MG63 (cell line): ENCODE measurements around the gene CYTL1. TPM values are rescaled to one million over a fixed set of nuclear protein-coding genes. Genes with fewer than 3 reads are reported as not detected.
"Not testable (repeated sequence)": the region's sequence is repeated elsewhere in the genome, so short reads cannot be mapped to it uniquely, and the experiment has no call there.

Experiments
- DNase-seq: peaks from one replicate; pipeline ENCODE4 v3.0.0-alpha.2; 2020
- H3K27me3 ChIP-seq: fragments of 250-450 bp; sonication (Bioruptor Pico); 2 replicates; pipeline ENCODE4 v1.5.1; 2020; ENCODE audit warnings: mild to moderate bottlenecking, moderate library complexity
- H3K36me3 ChIP-seq: fragments of 250-450 bp; sonication (Bioruptor Pico); 2 replicates; pipeline ENCODE4 v1.5.1; 2020; ENCODE audit warnings: mild to moderate bottlenecking, moderate library complexity
- H3K4me3 ChIP-seq: fragments of 250-450 bp; sonication (Bioruptor Pico); 2 replicates; pipeline ENCODE4 v1.5.1; 2020; ENCODE audit warnings: mild to moderate bottlenecking, moderate library complexity
- H3K9me3 ChIP-seq: fragments of 250-450 bp; sonication (Bioruptor Pico); 2 replicates; pipeline ENCODE4 v1.5.1; 2020; ENCODE audit warnings: mild to moderate bottlenecking, moderate library complexity
- total RNA-seq: library from RNA; depleted of rRNA; stranded (reverse); fragments of >200 nt; shearing (Covaris generic); gene quantifications from 2 replicates; pipeline ENCODE4 v1.2.3, GENCODE V29; 2014; ENCODE audit warnings: low replicate concordance

The CYTL1 gene
- total RNA-seq, 1 experiment from 2014 or later, result not detected

GRCh38 chr4:5014007-5014682 lies 5.1 kb downstream of the CYTL1 start:
- Histone ChIP-seq H3K9me3 (no peaks in the 10 kb centered on the region), H3K36me3 (no peaks in the 10 kb centered on the region), H3K27me3 (no peaks in the 10 kb centered on the region), H3K4me3 (no peak overlapping the region)
- DNase-seq, result no peak

- H3K27me3 ChIP-seq, result no peaks in the 10 kb centered on the region
- no peak for DNase-seq
Observed at GRCh38 chr4:5012958-5013357, 6.3 kb downstream of the CYTL1 start.

GRCh38 chr4:5012244-5012898 lies 6.9 kb downstream of the CYTL1 start:
- no peaks in the 10 kb centered on the region for H3K9me3 ChIP-seq
- H3K36me3 ChIP-seq, result no peaks in the 10 kb centered on the region
- no peak overlapping the region for H3K4me3 ChIP-seq
- H3K27me3 ChIP-seq, result no peaks in the 10 kb centered on the region
- no peak for DNase-seq

More at GRCh38 chr4:5012958-5013357, 6.3 kb downstream of the CYTL1 start:
- Histone ChIP-seq H3K36me3 (no peaks in the 10 kb centered on the region), H3K4me3 (no peak overlapping the region), H3K9me3 (no peaks in the 10 kb centered on the region)

- no peaks in the 10 kb centered on the region for H3K27me3 ChIP-seq
Observed at GRCh38 chr4:5010984-5011383, 8.3 kb downstream of the CYTL1 start.

GRCh38 chr4:5009796-5010195 lies 9.5 kb downstream of the CYTL1 start:
- Histone ChIP-seq H3K27me3 (no peaks in the 10 kb centered on the region), H3K36me3 (no peaks in the 10 kb centered on the region), H3K9me3 (no peaks in the 10 kb centered on the region), H3K4me3 (no peak overlapping the region)
- no peak for DNase-seq

More at GRCh38 chr4:5010984-5011383, 8.3 kb downstream of the CYTL1 start:
- H3K9me3 ChIP-seq, result no peaks in the 10 kb centered on the region
- H3K36me3 ChIP-seq, result no peaks in the 10 kb centered on the region
- no peak for DNase-seq
- H3K4me3 ChIP-seq, result no peak overlapping the region

- H3K36me3 ChIP-seq, result not testable (repeated sequence)
Observed at GRCh38 chr4:5006932-5007331, 12.3 kb downstream of the CYTL1 start.

GRCh38 chr4:5004496-5004895 lies 14.8 kb downstream of the CYTL1 start:
- DNase-seq, result no peak
- Histone ChIP-seq H3K4me3 (no peak overlapping the region), H3K27me3 (no peaks in the 10 kb centered on the region), H3K36me3 (no peaks in the 10 kb centered on the region), H3K9me3 (no peaks in the 10 kb centered on the region)

More at GRCh38 chr4:5006932-5007331, 12.3 kb downstream of the CYTL1 start:
- H3K4me3 ChIP-seq, DNase-seq, H3K27me3 ChIP-seq, H3K9me3 ChIP-seq: not testable (repeated sequence)

GRCh38 chr4:5003918-5004317 lies 15.3 kb downstream of the CYTL1 start:
- no peaks in the 10 kb centered on the region for H3K27me3 ChIP-seq
- no peaks in the 10 kb centered on the region for H3K9me3 ChIP-seq
- no peak for DNase-seq
- no peak overlapping the region for H3K4me3 ChIP-seq
- H3K36me3 ChIP-seq, result no peaks in the 10 kb centered on the region

- Histone ChIP-seq H3K36me3 (no peaks in the 10 kb centered on the region), H3K9me3 (no peaks in the 10 kb centered on the region), H3K27me3 (no peaks in the 10 kb centered on the region), H3K4me3 (no peak overlapping the region)
- DNase-seq, result no peak
Observed at GRCh38 chr4:5003372-5003857, 15.8 kb downstream of the CYTL1 start.

- not testable (repeated sequence) for H3K9me3 ChIP-seq, DNase-seq, H3K27me3 ChIP-seq, H3K4me3 ChIP-seq, H3K36me3 ChIP-seq
Observed at GRCh38 chr4:5001641-5002040, 17.6 kb downstream of the CYTL1 start.

- not testable (repeated sequence) for DNase-seq, H3K9me3 ChIP-seq
Observed at GRCh38 chr4:4996935-4997334, 22.3 kb downstream of the CYTL1 start.

GRCh38 chr4:4995908-4996265 lies 23.4 kb downstream of the CYTL1 start:
- H3K4me3 ChIP-seq, result no peak overlapping the region
- no peaks in the 10 kb centered on the region for H3K27me3 ChIP-seq
- H3K9me3 ChIP-seq, result no peaks in the 10 kb centered on the region
- H3K36me3 ChIP-seq, result no peaks in the 10 kb centered on the region
- DNase-seq, result no peak

More at GRCh38 chr4:4996935-4997334, 22.3 kb downstream of the CYTL1 start:
- H3K27me3 ChIP-seq, H3K36me3 ChIP-seq, H3K4me3 ChIP-seq: not testable (repeated sequence)

- peak; percentile 32 for DNase-seq
- Histone ChIP-seq H3K27me3 (no peaks in the 10 kb centered on the region), H3K4me3 (no peak overlapping the region), H3K36me3 (no peaks in the 10 kb centered on the region), H3K9me3 (no peaks in the 10 kb centered on the region)
Observed at GRCh38 chr4:4995103-4995907, 24.0 kb downstream of the CYTL1 start.

- H3K4me3 ChIP-seq, result no peak overlapping the region
- no peaks in the 10 kb centered on the region for H3K9me3 ChIP-seq
- H3K36me3 ChIP-seq, result no peaks in the 10 kb centered on the region
- no peak for DNase-seq
- no peaks in the 10 kb centered on the region for H3K27me3 ChIP-seq
Observed at GRCh38 chr4:4994312-4995097, 24.8 kb downstream of the CYTL1 start.

- Histone ChIP-seq H3K27me3 (no peaks in the 10 kb centered on the region), H3K9me3 (no peaks in the 10 kb centered on the region), H3K4me3 (no peak overlapping the region), H3K36me3 (no peaks in the 10 kb centered on the region)
- no peak for DNase-seq
Observed at GRCh38 chr4:4992833-4993232, 26.4 kb downstream of the CYTL1 start.

GRCh38 chr4:4991541-4992099 lies 27.6 kb downstream of the CYTL1 start:
- Histone ChIP-seq H3K36me3 (no peaks in the 10 kb centered on the region), H3K9me3 (no peaks in the 10 kb centered on the region), H3K27me3 (no peaks in the 10 kb centered on the region), H3K4me3 (no peak overlapping the region)
- peak; percentile 3 for DNase-seq
